NCI-H2107 treated with DMSO at 0.1 percent for 48 hours (cell line): ENCODE data around the gene APOD.
"Not testable (repeated sequence)": the region's sequence is repeated elsewhere in the genome, so short reads cannot be mapped to it uniquely, and the experiment has no call there.

Experiments
- DNase-seq: peaks from one replicate; lab custom pipeline; 2025; ENCODE audit not compliant: unreplicated experiment; lab: John Stamatoyannopoulos, UW

The APOD gene

GRCh38 chr3:195617784-195618659 is 34.3 kb upstream of the APOD start:
- not testable (repeated sequence) for DNase-seq

- not testable (repeated sequence) for DNase-seq
Observed at GRCh38 chr3:195617134-195617533, 33.4 kb upstream of the APOD start.

- no peak for DNase-seq
Observed at GRCh38 chr3:195616681-195617080, 32.9 kb upstream of the APOD start.

GRCh38 chr3:195615952-195616537 is 32.3 kb upstream of the APOD start:
- DNase-seq = not testable (repeated sequence)

GRCh38 chr3:195614672-195615504 is 31.1 kb upstream of the APOD start:
- not testable (repeated sequence) for DNase-seq

- DNase-seq = no peak
Observed at GRCh38 chr3:195613468-195614069, 29.8 kb upstream of the APOD start.

- DNase-seq = no peak
Observed at GRCh38 chr3:195612075-195612800, 28.5 kb upstream of the APOD start.

- DNase-seq = no peak
Observed at GRCh38 chr3:195609229-195609628, 25.5 kb upstream of the APOD start.

GRCh38 chr3:195601785-195602184 is 18.0 kb upstream of the APOD start:
- DNase-seq = not testable (repeated sequence)

GRCh38 chr3:195601382-195601781 is 17.6 kb upstream of the APOD start:
- no peak for DNase-seq

GRCh38 chr3:195599926-195600325 is 16.2 kb upstream of the APOD start:
- DNase-seq = not testable (repeated sequence)

GRCh38 chr3:195599516-195599915 is 15.8 kb upstream of the APOD start:
- not testable (repeated sequence) for DNase-seq

GRCh38 chr3:195597848-195598247 is 14.1 kb upstream of the APOD start:
- no peak for DNase-seq

- no peak for DNase-seq
Observed at GRCh38 chr3:195597229-195597628, 13.5 kb upstream of the APOD start.

- DNase-seq = no peak
Observed at GRCh38 chr3:195596765-195597171, 13.0 kb upstream of the APOD start.

- DNase-seq = no peak
Observed at GRCh38 chr3:195595785-195596531, 12.2 kb upstream of the APOD start.

GRCh38 chr3:195591852-195592251 is 8.1 kb upstream of the APOD start:
- no peak for DNase-seq

GRCh38 chr3:195591220-195591619 is 7.5 kb upstream of the APOD start:
- DNase-seq = no peak

GRCh38 chr3:195590381-195590780 is 6.6 kb upstream of the APOD start:
- DNase-seq = not testable (repeated sequence)

- DNase-seq = not testable (repeated sequence)
Observed at GRCh38 chr3:195589796-195590195, 6.1 kb upstream of the APOD start.
